DND-41 (cell line): ENCODE results near the gene MALRD1.

Experiments
- ATAC-seq: fragments of 200-7000 bp; cut with Tn5 transposase; 3 replicates; pipeline ENCODE4 v1.9.1; 2021; ENCODE audit warnings: low read depth; ENCODE audit not compliant: insufficient read depth
- DNase-seq: peaks from one replicate; pipeline ENCODE4 v3.0.0-alpha.2; 2020
- H2AFZ ChIP-seq: 2 replicates; pipeline ENCODE4 v1.6.0; 2012; ENCODE audit warnings: low read depth, low read length
- H3K27ac ChIP-seq: 2 replicates; pipeline ENCODE4 v1.5.1; 2012; ENCODE audit warnings: low read length, inconsistent platforms
- H3K27me3 ChIP-seq: fragments of 200-600 bp; sonication (generic); 2 replicates; pipeline ENCODE4 v1.6.0; 2012; ENCODE audit warnings: low read length, mild to moderate bottlenecking, inconsistent platforms; ENCODE audit not compliant: insufficient read depth, poor library complexity
- H3K36me3 ChIP-seq: 2 replicates; pipeline ENCODE4 v1.5.1; 2012; ENCODE audit warnings: low read length, inconsistent platforms; ENCODE audit not compliant: insufficient read depth
- H3K4me1 ChIP-seq: 2 replicates; pipeline ENCODE4 v1.5.1; 2012; ENCODE audit warnings: mild to moderate bottlenecking, low read length; ENCODE audit not compliant: insufficient read depth
- H3K4me2 ChIP-seq: 2 replicates; pipeline ENCODE4 v1.6.0; 2012; ENCODE audit warnings: mild to moderate bottlenecking, moderate library complexity, low read length, inconsistent platforms; ENCODE audit not compliant: insufficient read depth
- H3K4me3 ChIP-seq, 2 experiments: fragments of 200-600 bp in 1 of 2; shearing (Covaris generic) in 1 of 2; 2 replicates each; pipeline ENCODE4 v1.5.1; 2012 to 2016; ENCODE audit warnings: inconsistent platforms in 2 of 2, low read length in 2 of 2, mild to moderate bottlenecking in 2 of 2, low read depth in 1 of 2, moderate library complexity in 1 of 2
- H3K79me2 ChIP-seq: 2 replicates; pipeline ENCODE4 v1.6.0; 2012; ENCODE audit warnings: low read length, inconsistent platforms; ENCODE audit not compliant: insufficient read depth
- H3K9ac ChIP-seq: 2 replicates; pipeline ENCODE4 v1.6.0; 2012; ENCODE audit warnings: low read depth, mild to moderate bottlenecking, inconsistent platforms, low read length, moderate library complexity
- H3K9me3 ChIP-seq: 2 replicates; pipeline ENCODE4 v1.5.1; 2012; ENCODE audit warnings: low read length, moderate library complexity, mild to moderate bottlenecking, inconsistent platforms; ENCODE audit not compliant: insufficient read depth, severe bottlenecking
- H4K20me1 ChIP-seq: 2 replicates; pipeline ENCODE4 v1.6.0; 2012; ENCODE audit warnings: low read length; ENCODE audit not compliant: insufficient read depth
- EZH2 ChIP-seq: IDR thresholded peaks from 3 replicates; pipeline ENCODE4 v1.6.1; 2012; ENCODE audit warnings: borderline replicate concordance, low read depth, mild to moderate bottlenecking, moderate library complexity, low read length, inconsistent platforms; ENCODE audit not compliant: severe bottlenecking
- TF ChIP-seq, protein P1 (sequence below): IDR thresholded peaks from 2 replicates; pipeline ENCODE4 v1.5.1; 2012; ENCODE audit warnings: borderline replicate concordance, low read length, moderate library complexity, mild to moderate bottlenecking; ENCODE audit not compliant: poor library complexity, severe bottlenecking; ENCODE audit errors: extremely low read depth

The MALRD1 gene

DNA sequence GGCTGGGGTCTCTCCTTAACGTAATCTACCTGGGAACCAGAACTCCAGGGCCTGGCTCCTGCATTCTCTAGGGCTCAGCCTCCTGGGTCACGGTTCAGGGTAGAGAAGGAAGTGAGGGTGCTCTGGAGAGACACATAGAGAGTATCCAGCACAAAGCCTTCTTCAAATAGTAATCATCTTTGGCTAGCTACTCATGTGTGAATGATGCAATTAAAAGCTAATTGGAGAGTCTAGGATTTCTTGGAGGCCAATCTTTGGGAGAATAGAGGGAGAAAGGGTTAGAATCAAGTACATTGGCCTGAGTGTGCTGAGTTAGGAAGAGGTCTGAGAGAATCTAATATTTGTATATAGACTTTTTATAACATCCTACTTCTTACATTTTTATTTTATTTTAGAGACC, 24.0 kb upstream of the MALRD1 start:
- Histone ChIP-seq H3K4me1 (no peaks in the 10 kb centered on the region), H3K4me2 (no peak overlapping the region), H3K27ac (no peak overlapping the region), H3K79me2 (no peaks in the 10 kb centered on the region), H3K9me3 (no peaks in the 10 kb centered on the region), H3K36me3 (no peaks in the 10 kb centered on the region), H3K9ac (no peak overlapping the region), H2AFZ (no peak overlapping the region), H3K4me3 (no peak overlapping the region), H4K20me1 (no peaks in the 10 kb centered on the region), H3K27me3 (no peaks in the 10 kb centered on the region)
- ATAC-seq, result no peak
- no peak for DNase-seq
- TF ChIP-seq, protein P1, sequence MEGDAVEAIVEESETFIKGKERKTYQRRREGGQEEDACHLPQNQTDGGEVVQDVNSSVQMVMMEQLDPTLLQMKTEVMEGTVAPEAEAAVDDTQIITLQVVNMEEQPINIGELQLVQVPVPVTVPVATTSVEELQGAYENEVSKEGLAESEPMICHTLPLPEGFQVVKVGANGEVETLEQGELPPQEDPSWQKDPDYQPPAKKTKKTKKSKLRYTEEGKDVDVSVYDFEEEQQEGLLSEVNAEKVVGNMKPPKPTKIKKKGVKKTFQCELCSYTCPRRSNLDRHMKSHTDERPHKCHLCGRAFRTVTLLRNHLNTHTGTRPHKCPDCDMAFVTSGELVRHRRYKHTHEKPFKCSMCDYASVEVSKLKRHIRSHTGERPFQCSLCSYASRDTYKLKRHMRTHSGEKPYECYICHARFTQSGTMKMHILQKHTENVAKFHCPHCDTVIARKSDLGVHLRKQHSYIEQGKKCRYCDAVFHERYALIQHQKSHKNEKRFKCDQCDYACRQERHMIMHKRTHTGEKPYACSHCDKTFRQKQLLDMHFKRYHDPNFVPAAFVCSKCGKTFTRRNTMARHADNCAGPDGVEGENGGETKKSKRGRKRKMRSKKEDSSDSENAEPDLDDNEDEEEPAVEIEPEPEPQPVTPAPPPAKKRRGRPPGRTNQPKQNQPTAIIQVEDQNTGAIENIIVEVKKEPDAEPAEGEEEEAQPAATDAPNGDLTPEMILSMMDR, result no peak
- no peak for TF ChIP-seq EZH2

DNA sequence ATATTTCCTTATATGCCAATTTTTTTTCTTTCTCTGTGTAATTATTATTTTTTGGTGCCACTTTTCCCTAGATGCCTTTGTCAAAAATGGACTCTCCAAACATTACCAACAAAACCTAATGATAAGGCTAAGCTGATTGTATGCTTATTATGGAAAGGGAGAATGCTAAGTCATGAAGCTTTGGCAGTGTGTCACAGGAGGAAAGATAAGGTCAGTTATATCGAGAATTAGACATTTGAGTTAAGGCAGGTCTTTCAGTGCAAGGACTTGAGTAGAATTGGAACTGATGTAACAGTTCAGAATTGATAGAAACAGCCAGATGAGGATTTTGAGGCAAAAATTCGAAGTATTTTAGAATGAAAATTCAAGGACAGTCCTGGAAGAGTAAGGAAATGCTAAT, 16.8 kb upstream of the MALRD1 start:
- no peaks in the 10 kb centered on the region for H3K36me3 ChIP-seq
- H3K4me3 ChIP-seq, result no peak overlapping the region
- no peak for DNase-seq
- no peak overlapping the region for H3K27ac ChIP-seq
- H3K79me2 ChIP-seq, result no peaks in the 10 kb centered on the region
- TF ChIP-seq EZH2, result no peak
- TF ChIP-seq, protein P1, result no peak
- H3K27me3 ChIP-seq, result no peaks in the 10 kb centered on the region
- H3K9me3 ChIP-seq, result no peaks in the 10 kb centered on the region
- ATAC-seq, result no peak
- no peak overlapping the region for H2AFZ ChIP-seq
- H4K20me1 ChIP-seq, result no peaks in the 10 kb centered on the region
- no peaks in the 10 kb centered on the region for H3K4me1 ChIP-seq
- H3K4me2 ChIP-seq, result no peak overlapping the region
- no peak overlapping the region for H3K9ac ChIP-seq

DNA sequence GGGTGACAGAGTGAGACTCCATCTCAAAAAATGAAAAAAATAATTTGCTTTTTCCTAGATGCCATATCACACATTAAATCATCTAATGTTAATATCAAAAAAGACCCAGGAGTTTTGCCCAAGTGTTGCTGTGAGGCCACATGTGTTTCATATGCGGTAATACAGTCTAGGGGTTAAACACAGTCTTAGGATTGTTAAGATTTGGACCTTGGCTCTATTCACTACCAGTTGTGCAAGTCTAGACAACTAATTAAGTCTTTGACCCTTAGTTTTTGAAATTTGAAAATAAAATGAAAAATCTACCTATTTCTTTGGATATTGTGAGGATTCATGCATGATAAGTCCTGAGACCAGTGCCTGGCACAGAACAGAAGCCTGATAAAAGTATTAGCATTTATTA, 14.9 kb upstream of the MALRD1 start:
- H4K20me1 ChIP-seq, result no peaks in the 10 kb centered on the region
- TF ChIP-seq, protein P1, result no peak
- no peak for TF ChIP-seq EZH2
- H3K4me3 ChIP-seq, result no peak overlapping the region
- H3K9me3 ChIP-seq, result no peaks in the 10 kb centered on the region
- H3K79me2 ChIP-seq, result no peaks in the 10 kb centered on the region
- no peak overlapping the region for H3K9ac ChIP-seq
- H3K4me2 ChIP-seq, result no peak overlapping the region
- H3K36me3 ChIP-seq, result no peaks in the 10 kb centered on the region
- no peaks in the 10 kb centered on the region for H3K27me3 ChIP-seq
- no peak for DNase-seq
- no peaks in the 10 kb centered on the region for H3K4me1 ChIP-seq
- H3K27ac ChIP-seq, result no peak overlapping the region
- no peak overlapping the region for H2AFZ ChIP-seq
- no peak for ATAC-seq

DNA sequence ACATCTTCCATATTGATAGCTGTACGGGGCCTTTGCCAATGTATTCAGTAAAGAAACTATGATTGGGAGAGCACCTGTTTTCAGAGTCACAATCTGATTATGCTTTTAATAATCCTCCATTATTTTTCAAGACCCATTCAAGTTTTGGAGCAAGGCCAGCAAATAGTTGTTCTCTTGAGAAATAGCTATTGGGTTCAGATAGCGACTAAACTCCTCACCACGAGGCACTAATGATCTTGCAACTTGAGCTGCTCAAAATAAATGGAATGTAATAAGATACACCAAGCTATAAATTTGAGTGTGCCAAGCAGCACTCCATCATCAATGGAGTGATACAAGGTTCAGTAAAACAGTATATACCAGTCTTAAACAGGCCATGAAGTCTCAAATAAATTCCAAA, 7.4 kb upstream of the MALRD1 start:
- Histone ChIP-seq H3K27ac (no peak overlapping the region), H3K4me3 (no peak overlapping the region), H3K4me2 (no peak overlapping the region), H3K79me2 (no peaks in the 10 kb centered on the region), H3K9me3 (no peaks in the 10 kb centered on the region), H3K36me3 (no peaks in the 10 kb centered on the region), H3K27me3 (no peaks in the 10 kb centered on the region), H4K20me1 (no peaks in the 10 kb centered on the region), H3K9ac (no peak overlapping the region), H2AFZ (no peak overlapping the region), H3K4me1 (no peaks in the 10 kb centered on the region)
- DNase-seq, result no peak
- TF ChIP-seq EZH2, result no peak
- TF ChIP-seq, protein P1, result no peak
- ATAC-seq, result no peak
